ENCODE results near the gene ZNF775.

DNA sequence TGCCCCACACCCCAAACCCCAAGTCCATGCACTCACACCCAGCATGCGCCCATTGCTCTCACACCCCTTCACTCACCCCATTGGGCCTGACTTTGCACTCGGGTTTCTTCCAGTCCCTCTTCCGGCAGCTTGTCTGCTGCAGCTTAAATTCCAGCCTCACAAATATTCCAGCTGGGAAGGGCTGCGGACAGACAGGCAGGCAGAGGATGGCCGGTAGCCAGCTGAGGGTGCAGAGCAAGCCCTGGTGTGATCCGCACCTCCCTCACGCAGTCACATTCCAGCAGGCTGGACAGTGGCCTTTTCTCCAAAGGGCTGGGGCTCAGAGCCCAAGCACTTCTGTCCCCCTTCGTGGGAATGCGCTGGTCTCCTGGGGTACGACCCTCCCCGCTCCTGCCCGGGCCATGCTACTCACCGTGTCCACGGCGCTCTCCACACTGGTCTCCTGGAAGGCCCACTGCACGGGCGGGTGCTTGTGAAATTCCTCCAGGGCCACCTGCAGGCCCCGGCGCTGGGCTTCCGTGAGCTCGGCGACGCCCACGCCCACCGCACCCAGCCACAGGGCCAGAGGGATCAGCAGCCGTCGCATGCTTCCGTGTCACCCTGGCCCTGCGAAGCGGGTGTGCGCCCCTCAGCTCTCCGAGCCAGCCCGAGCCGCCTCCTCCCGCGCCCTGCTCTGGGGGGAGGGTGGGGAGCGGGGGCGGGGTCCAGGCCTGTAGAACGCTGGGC is 38.9 kb upstream of the ZNF775 start:
- TF ChIP-seq TOX (CRISPR knock-in tag; IDR thresholded peaks at IDR 0.05; ENCODE audit: borderline replicate concordance) (no peak), ZNF70 (CRISPR knock-in tag; IDR thresholded peaks at IDR 0.05) (no peak), ZFP3 (CRISPR knock-in tag; IDR thresholded peaks at IDR 0.05) (no peak), ARNTL (CRISPR knock-in tag; IDR thresholded peaks at IDR 0.05; ENCODE audit: borderline replicate concordance, low read depth) (no peak), ZNF8 (CRISPR knock-in tag; IDR thresholded peaks at IDR 0.05) (no peak), ZFP30 (CRISPR knock-in tag; IDR thresholded peaks at IDR 0.05) (no peak), RARB (CRISPR knock-in tag; IDR thresholded peaks at IDR 0.05) (no peak), ZNF565 (CRISPR knock-in tag; conservative IDR thresholded peaks at IDR 0.05; ENCODE audit: low read depth) (no peak)
- TF ChIP-seq, protein P1, sequence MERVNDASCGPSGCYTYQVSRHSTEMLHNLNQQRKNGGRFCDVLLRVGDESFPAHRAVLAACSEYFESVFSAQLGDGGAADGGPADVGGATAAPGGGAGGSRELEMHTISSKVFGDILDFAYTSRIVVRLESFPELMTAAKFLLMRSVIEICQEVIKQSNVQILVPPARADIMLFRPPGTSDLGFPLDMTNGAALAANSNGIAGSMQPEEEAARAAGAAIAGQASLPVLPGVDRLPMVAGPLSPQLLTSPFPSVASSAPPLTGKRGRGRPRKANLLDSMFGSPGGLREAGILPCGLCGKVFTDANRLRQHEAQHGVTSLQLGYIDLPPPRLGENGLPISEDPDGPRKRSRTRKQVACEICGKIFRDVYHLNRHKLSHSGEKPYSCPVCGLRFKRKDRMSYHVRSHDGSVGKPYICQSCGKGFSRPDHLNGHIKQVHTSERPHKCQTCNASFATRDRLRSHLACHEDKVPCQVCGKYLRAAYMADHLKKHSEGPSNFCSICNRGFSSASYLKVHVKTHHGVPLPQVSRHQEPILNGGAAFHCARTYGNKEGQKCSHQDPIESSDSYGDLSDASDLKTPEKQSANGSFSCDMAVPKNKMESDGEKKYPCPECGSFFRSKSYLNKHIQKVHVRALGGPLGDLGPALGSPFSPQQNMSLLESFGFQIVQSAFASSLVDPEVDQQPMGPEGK (CRISPR knock-in tag; IDR thresholded peaks at IDR 0.05; ENCODE audit: borderline replicate concordance): no peak
- TF ChIP-seq, protein P2, sequence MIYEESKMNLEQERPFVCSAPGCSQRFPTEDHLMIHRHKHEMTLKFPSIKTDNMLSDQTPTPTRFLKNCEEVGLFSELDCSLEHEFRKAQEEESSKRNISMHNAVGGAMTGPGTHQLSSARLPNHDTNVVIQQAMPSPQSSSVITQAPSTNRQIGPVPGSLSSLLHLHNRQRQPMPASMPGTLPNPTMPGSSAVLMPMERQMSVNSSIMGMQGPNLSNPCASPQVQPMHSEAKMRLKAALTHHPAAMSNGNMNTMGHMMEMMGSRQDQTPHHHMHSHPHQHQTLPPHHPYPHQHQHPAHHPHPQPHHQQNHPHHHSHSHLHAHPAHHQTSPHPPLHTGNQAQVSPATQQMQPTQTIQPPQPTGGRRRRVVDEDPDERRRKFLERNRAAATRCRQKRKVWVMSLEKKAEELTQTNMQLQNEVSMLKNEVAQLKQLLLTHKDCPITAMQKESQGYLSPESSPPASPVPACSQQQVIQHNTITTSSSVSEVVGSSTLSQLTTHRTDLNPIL (CRISPR knock-in tag; IDR thresholded peaks at IDR 0.05; ENCODE audit: low read depth): no peak
